Urothelium cell line (cell line): Measurements from ENCODE around the gene UBN2.

ENCODE experiments used
- DNase-seq: peaks from one replicate; pipeline ENCODE4 v3.0.0; 2011; ENCODE audit warnings: low spot score, mixed read lengths
- FAIRE-seq: peaks from 2 replicates; lab custom pipeline; 2011; peaks lifted over from hg19 to GRCh38; lab: Jason Lieb, UNC

The UBN2 gene

GRCh38 chr7:139341058-139341775 is 110.2 kb downstream of the UBN2 start, which contains the start of gene FMC1:
Gene FMC1, plus strand, starts transcription at chr7:139341337. Its CDS starts 48 bp downstream, at chr7:139341385.
- FAIRE-seq (no peak), DNase-seq (peak; percentile 87)

GRCh38 chr7:139341776-139342226 is 110.8 kb downstream of the UBN2 start:
- DNase-seq (no peak), FAIRE-seq (no peak)

- FAIRE-seq (no peak), DNase-seq (no peak)
Measured at GRCh38 chr7:139345042-139345441, 114.0 kb downstream of the UBN2 start.

GRCh38 chr7:139351027-139351426 is 120.0 kb downstream of the UBN2 start:
- no peak for DNase-seq
- FAIRE-seq = no peak

- FAIRE-seq = no peak
- no peak for DNase-seq
Measured at GRCh38 chr7:139354729-139355128, 123.7 kb downstream of the UBN2 start.

- DNase-seq = no peak
- FAIRE-seq = no peak
Measured at GRCh38 chr7:139355320-139355719, 124.3 kb downstream of the UBN2 start.
